Liver (tissue), 9 donors: ENCODE results near the gene RBPJ. TPM values are rescaled to one million over a fixed set of nuclear protein-coding genes. Genes with fewer than 3 reads are reported as not detected.

Experiments used
- DNase-seq: peaks from one replicate; pipeline ENCODE4 v3.0.0-alpha.2; 2017; ENCODE audit warnings: low spot score
- H3K27ac ChIP-seq, 2 donors: one replicate each; pipeline ENCODE4 v1.7.0; 2013; ENCODE audit warnings: inconsistent platforms in 2 of 2, low read length in 2 of 2, control low read depth in 1 of 2, low read depth in 1 of 2, mild to moderate bottlenecking in 1 of 2
- H3K27me3 ChIP-seq, 4 donors: one replicate each; pipeline versions ENCODE4 v1.6.1 to v1.7.0; 2013; ENCODE audit warnings: low read length in 3 of 4, inconsistent platforms in 1 of 4, mild to moderate bottlenecking in 1 of 4, moderate library complexity in 1 of 4; ENCODE audit not compliant: control insufficient read depth in 4 of 4, insufficient read depth in 4 of 4
- H3K36me3 ChIP-seq, 4 donors: one replicate each; pipeline versions ENCODE4 v1.6.1 to v1.7.0; 2013; ENCODE audit warnings: low read length in 3 of 4, mild to moderate bottlenecking in 3 of 4, low read depth in 1 of 4, moderate library complexity in 1 of 4; ENCODE audit not compliant: control insufficient read depth in 4 of 4, insufficient read depth in 3 of 4
- H3K4me1 ChIP-seq, 4 donors: one replicate each; pipeline versions ENCODE4 v1.6.1 to v1.7.0; 2013; ENCODE audit warnings: low read length in 3 of 4, mild to moderate bottlenecking in 3 of 4, moderate library complexity in 1 of 4; ENCODE audit not compliant: control insufficient read depth in 4 of 4, insufficient read depth in 4 of 4
- H3K4me3 ChIP-seq, 3 donors: one replicate each; pipeline versions ENCODE4 v1.6.1 to v1.7.0; 2013; ENCODE audit warnings: low read length in 3 of 3, control low read depth in 1 of 3, low read depth in 1 of 3, mild to moderate bottlenecking in 1 of 3
- H3K9ac ChIP-seq, 2 donors: one replicate each; pipeline ENCODE4 v1.7.0; 2013; ENCODE audit warnings: low read length in 2 of 2, mild to moderate bottlenecking in 2 of 2, moderate library complexity in 2 of 2, control low read depth in 1 of 2, low read depth in 1 of 2
- H3K9me3 ChIP-seq, 4 donors: one replicate each; pipeline versions ENCODE4 v1.6.1 to v1.7.0; 2013; ENCODE audit warnings: low read length in 3 of 4; ENCODE audit not compliant: control insufficient read depth in 4 of 4
- ATF3 ChIP-seq: IDR thresholded peaks from 2 replicates; pipeline ENCODE4 v1.6.1; 2016; ENCODE audit warnings: antibody characterized with exemption
- CTCF ChIP-seq: fragments of 150-350 bp; IDR thresholded peaks from 2 replicates; pipeline ENCODE4 v1.5.1; 2017; ENCODE audit warnings: improper control_type of control experiment, low read depth, low read length; ENCODE audit not compliant: missing input control
- FOXA2 ChIP-seq: IDR thresholded peaks from 2 replicates; pipeline ENCODE4 v1.6.1; 2016; ENCODE audit warnings: antibody characterized with exemption
- HNF4A ChIP-seq, 2 donors: conservative IDR thresholded peaks; 2 replicates each; pipeline ENCODE4 v1.6.1; 2016; ENCODE audit warnings: antibody characterized with exemption in 2 of 2, mild to moderate bottlenecking in 2 of 2
- NR2F2 ChIP-seq: IDR thresholded peaks from 2 replicates; pipeline ENCODE4 v1.6.1; 2016; ENCODE audit warnings: antibody characterized with exemption
- RAD21 ChIP-seq, 2 donors: IDR thresholded peaks; 2 replicates each; pipeline ENCODE4 v1.6.1; 2016; ENCODE audit warnings: antibody characterized with exemption in 2 of 2, mild to moderate bottlenecking in 2 of 2
- RXRA ChIP-seq, 2 donors: IDR thresholded peaks; 2 replicates each; pipeline ENCODE4 v1.6.1; 2017 to 2018; ENCODE audit warnings: antibody characterized with exemption in 2 of 2, mild to moderate bottlenecking in 1 of 2
- TAF1 ChIP-seq: conservative IDR thresholded peaks from 2 replicates; pipeline ENCODE4 v1.6.1; 2016; ENCODE audit warnings: antibody characterized with exemption, mild to moderate bottlenecking
- YY1 ChIP-seq: IDR thresholded peaks from 2 replicates; pipeline ENCODE4 v1.6.1; 2016; ENCODE audit warnings: antibody characterized with exemption, mild to moderate bottlenecking
- WGBS: extraction: QIAGEN DNeasy Blood & Tissue Kit; methylation state at CpG from one replicate; pipeline ENCODE4 v1.1.7; 2013; 5-methylcytosine and 5-hydroxymethylcytosine counted together
- polyA plus RNA-seq, 2 donors: library from polyadenylated mRNA; stranded (reverse) in 1 of 2; unstranded in 1 of 2; fragments of 200-250 nt in 1 of 2; fragments of >200 nt in 1 of 2; fragmentation: Nextera tagmentation in 1 of 2; extraction: Ambion mirVana in 1 of 2; gene quantifications; one replicate each; pipeline versions ENCODE4 v1.2.1 to v1.2.3, GENCODE V29; 2013 to 2015
- total RNA-seq, 2 donors: library from RNA; depleted of rRNA; stranded (reverse); fragments of >200 nt; gene quantifications; one replicate each; pipeline ENCODE4 v1.2.3, GENCODE V29; 2014
- TF ChIP-seq, protein P1 (sequence below): IDR thresholded peaks from 2 replicates; pipeline ENCODE4 v1.6.1; 2016; ENCODE audit warnings: antibody characterized with exemption
- donor health status: healthy.
- donor health status: healthy.
- donor health status: healthy.
- donor health status: healthy.
- donor health status: healthy.

The RBPJ gene
- total and polyA plus RNA-seq, 4 donors, result 8.0 to 32.2 (median 22.9) TPM

DNA sequence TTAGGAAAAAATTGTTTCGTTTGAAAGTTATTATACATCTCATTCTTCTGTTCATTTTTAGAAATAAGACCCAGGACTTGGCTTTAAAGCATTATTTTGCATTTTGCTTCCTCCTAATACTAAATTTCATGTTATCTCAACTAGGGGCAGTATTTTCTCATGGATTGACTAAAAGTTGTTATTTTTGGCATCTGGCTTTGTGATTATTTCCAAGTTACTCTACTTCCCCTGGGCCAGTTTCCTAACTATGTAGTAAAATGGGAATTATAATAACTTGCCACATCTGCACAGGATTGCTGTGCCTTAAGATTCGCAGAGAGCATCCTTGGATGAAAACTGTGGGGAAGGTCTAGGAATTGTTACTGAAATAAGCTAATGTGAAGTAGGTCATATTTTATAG is 3.0 kb downstream of the RBPJ start:
- Histone ChIP-seq H3K27me3 (no peaks in the 10 kb centered on the region), H3K9ac (no peak overlapping the region), H3K4me3 (no peak overlapping the region), H3K9me3 (no peaks in the 10 kb centered on the region), H3K27ac (no peak overlapping the region), H3K36me3 (no peaks in the 10 kb centered on the region), H3K4me1 (peaks cover 0 to 39% (median 24%) of the 10 kb centered on the region in 4 donors)
- 55% methylated on average over 2 of the region's 2 CpGs for WGBS
- TF ChIP-seq RAD21 (IDR thresholded peaks at IDR 0.05) (peak in 1 of 2 donors; percentile 30), HNF4A (conservative IDR thresholded peaks at IDR 0.05) (no peak), NR2F2 (no peak)
- DNase-seq, result no peak

- H3K4me3 ChIP-seq, result no peak overlapping the region
- H3K36me3 ChIP-seq, result no peaks in the 10 kb centered on the region
- H3K4me1 ChIP-seq, result peaks cover 0 to 35% (median 22%) of the 10 kb centered on the region in 4 donors
- WGBS, result 60% methylated on average over 3 of the region's 3 CpGs
- TF ChIP-seq RAD21 (IDR thresholded peaks at IDR 0.05), result peak; percentile 47 to 54
- peak; percentile 7 for TF ChIP-seq CTCF
- no peak for TF ChIP-seq ATF3
- TF ChIP-seq YY1, result peak; percentile 92
- DNase-seq, result no peak
- H3K9ac ChIP-seq, result peak overlapping the region in 1 of 2 donors; percentile 28
- no peak overlapping the region for H3K27ac ChIP-seq
- no peaks in the 10 kb centered on the region for H3K9me3 ChIP-seq
- H3K27me3 ChIP-seq, result no peaks in the 10 kb centered on the region
Measured at GRCh38 chr4:26325191-26325590, 4.4 kb downstream of the RBPJ start.

DNA sequence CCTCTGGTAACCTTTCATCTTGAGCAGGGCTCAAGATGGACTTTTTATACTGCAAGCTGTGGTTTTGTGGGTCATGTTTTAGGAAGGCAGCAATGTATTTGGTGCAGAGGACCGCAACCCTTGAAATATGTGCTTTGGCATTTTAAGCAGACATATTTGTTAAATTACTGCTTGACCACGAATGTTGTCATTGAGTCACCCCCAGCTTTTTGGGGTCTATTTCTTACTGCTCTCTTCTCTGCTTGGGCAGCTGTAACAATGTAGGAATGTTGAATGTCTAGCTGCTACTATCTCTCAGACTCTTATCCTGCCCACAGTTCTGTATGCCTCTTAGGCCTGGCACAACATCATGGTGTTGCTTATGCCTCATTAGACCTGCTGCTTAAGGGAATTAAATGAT is 6.0 kb downstream of the RBPJ start:
- H3K27me3 ChIP-seq, result no peaks in the 10 kb centered on the region
- TF ChIP-seq NR2F2, result no peak
- no peak for TF ChIP-seq TAF1
- no peak for TF ChIP-seq FOXA2
- TF ChIP-seq, protein P1, sequence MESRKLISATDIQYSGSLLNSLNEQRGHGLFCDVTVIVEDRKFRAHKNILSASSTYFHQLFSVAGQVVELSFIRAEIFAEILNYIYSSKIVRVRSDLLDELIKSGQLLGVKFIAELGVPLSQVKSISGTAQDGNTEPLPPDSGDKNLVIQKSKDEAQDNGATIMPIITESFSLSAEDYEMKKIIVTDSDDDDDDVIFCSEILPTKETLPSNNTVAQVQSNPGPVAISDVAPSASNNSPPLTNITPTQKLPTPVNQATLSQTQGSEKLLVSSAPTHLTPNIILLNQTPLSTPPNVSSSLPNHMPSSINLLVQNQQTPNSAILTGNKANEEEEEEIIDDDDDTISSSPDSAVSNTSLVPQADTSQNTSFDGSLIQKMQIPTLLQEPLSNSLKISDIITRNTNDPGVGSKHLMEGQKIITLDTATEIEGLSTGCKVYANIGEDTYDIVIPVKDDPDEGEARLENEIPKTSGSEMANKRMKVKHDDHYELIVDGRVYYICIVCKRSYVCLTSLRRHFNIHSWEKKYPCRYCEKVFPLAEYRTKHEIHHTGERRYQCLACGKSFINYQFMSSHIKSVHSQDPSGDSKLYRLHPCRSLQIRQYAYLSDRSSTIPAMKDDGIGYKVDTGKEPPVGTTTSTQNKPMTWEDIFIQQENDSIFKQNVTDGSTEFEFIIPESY, result no peak
- no peak for TF ChIP-seq CTCF
- TF ChIP-seq RXRA (IDR thresholded peaks at IDR 0.05), result no peak
- H3K27ac ChIP-seq, result no peak overlapping the region
- 82% methylated on average over 2 of the region's 2 CpGs for WGBS
- DNase-seq, result no peak
- peaks cover 0 to 32% (median 19%) of the 10 kb centered on the region in 4 donors for H3K4me1 ChIP-seq
- H3K36me3 ChIP-seq, result no peaks in the 10 kb centered on the region
- H3K9me3 ChIP-seq, result no peaks in the 10 kb centered on the region
- H3K9ac ChIP-seq, result no peak overlapping the region
- H3K4me3 ChIP-seq, result no peak overlapping the region
